ENCODE data around the gene TMEM245.

The TMEM245 gene

DNA sequence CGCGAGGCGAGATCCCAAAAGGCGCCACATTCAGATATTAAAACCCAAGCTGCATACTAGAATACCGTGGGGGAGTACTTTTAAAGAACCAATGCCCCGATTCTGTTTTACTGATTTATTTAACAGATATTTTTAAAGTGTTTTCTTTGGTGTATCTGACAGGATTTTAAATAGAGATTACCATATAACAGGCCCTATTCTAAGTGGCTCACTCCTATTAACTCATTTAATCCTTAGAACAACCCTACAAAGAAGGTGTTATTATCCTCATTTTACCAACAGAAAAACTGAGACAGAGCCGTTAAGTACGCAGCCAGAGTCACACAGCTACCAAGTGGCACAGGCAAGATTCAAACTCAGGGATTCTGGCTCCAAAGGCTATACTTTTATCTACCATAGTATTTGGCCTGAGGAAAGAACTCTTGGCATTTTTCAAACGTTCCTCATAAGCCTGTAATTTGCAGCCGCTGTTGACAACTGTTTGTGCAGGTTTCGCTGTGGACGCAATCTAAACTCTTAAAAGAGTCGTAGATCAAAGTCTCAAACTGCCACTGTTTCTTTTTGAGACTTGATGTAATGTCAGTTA lies 550 bp upstream of the TMEM245 start:
- no peaks in the 10 kb centered on the region for H3K79me1 ChIP-seq (replicated peaks; ENCODE audit: low read length, poor library complexity, severe bottlenecking)
- no peak overlapping the region for H3K23ac ChIP-seq (ENCODE audit: low read length in 2 of 2)
- no peaks in the 10 kb centered on the region for H3K9me3 ChIP-seq (ENCODE audit: control insufficient read depth, low read length)
- no peak overlapping the region for H3K4me2 ChIP-seq (ENCODE audit: low read length, poor library complexity, severe bottlenecking)
- H3K4me3 ChIP-seq (ENCODE audit: insufficient read depth in 1 of 2, low read depth in 1 of 2, low read length in 2 of 2): peak overlapping the region in 1 of 2 experiments; percentile 91
- H2BK12ac ChIP-seq (ENCODE audit: low read length in 2 of 2): no peak overlapping the region
- no peak overlapping the region for H4K8ac ChIP-seq (ENCODE audit: low read length)
- H2BK5ac ChIP-seq (ENCODE audit: low read depth, low read length, poor library complexity, severe bottlenecking): no peak overlapping the region
- H3K4me1 ChIP-seq (ENCODE audit: control insufficient read depth, insufficient read depth, low read depth, low read length): peaks cover 2% of the 10 kb centered on the region
- H3K27ac ChIP-seq (ENCODE audit: low read length, poor library complexity, severe bottlenecking): no peak overlapping the region
- no peaks in the 10 kb centered on the region for H3K36me3 ChIP-seq (ENCODE audit: control insufficient read depth in 1 of 2, insufficient read depth in 2 of 2, low read depth in 1 of 2, low read length in 2 of 2)
- no peak overlapping the region for H2AK5ac ChIP-seq (ENCODE audit: low read length, severe bottlenecking)
- 66% methylated on average over 7 of the region's 13 CpGs for WGBS
- H2AFZ ChIP-seq (ENCODE audit: low read depth, low read length): no peak overlapping the region
- H2BK120ac ChIP-seq (ENCODE audit: low read depth, low read length): no peak overlapping the region
- H3K14ac ChIP-seq (ENCODE audit: low read length in 2 of 2): no peak overlapping the region
- DNase-seq: no peak
- H2BK15ac ChIP-seq (ENCODE audit: low read depth, poor library complexity, severe bottlenecking): no peak overlapping the region
- no peak overlapping the region for H3K18ac ChIP-seq (ENCODE audit: low read depth in 1 of 2, low read length in 2 of 2)
- no peak overlapping the region for H4K91ac ChIP-seq (ENCODE audit: low read length)
- H3K27me3 ChIP-seq (ENCODE audit: control insufficient read depth in 1 of 2, insufficient read depth in 1 of 2, low read length in 2 of 2): no peaks in the 10 kb centered on the region
- H3K4ac ChIP-seq (ENCODE audit: low read depth in 1 of 2, low read length in 2 of 2): no peak overlapping the region
- H3K9ac ChIP-seq (ENCODE audit: low read length): peak overlapping the region; percentile 54

DNA sequence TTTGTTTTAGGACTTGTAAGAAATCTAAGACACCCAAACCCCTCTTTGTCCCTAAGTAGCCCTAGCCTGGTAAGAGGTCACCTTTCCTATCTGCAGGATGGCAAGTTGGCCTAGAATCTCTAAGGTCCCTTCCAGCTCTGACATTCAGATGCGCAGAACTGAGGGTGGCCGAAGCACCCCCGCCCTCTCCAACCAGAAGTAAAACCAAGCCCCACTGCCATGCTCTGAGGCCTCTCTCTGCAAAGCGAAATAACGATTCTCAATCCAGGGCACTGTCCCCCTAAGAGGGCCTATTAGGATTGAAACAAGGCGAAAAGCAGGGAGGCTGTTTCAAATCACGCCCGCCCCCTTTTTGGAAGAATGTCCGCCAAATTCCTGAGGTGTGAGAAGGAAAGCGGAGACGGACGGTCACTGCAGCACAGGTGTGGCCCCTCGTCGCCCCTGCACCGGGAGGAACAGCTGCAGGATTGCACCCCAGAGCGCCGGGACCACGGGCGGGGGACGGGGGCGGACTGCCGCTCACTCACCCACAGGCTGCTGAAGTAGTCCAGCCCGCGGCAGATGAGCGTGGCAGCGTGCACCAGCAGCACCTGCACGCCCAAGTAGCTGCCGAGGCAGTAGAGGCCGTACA lies 824 bp downstream of the TMEM245 start:
- no peaks in the 10 kb centered on the region for H3K36me3 ChIP-seq (ENCODE audit: control insufficient read depth in 1 of 2, insufficient read depth in 2 of 2, low read depth in 1 of 2, low read length in 2 of 2)
- no peaks in the 10 kb centered on the region for H3K27me3 ChIP-seq (ENCODE audit: control insufficient read depth in 1 of 2, insufficient read depth in 1 of 2, low read length in 2 of 2)
- H3K4me2 ChIP-seq (ENCODE audit: low read length, poor library complexity, severe bottlenecking): peak overlapping the region; percentile 88
- H2BK12ac ChIP-seq (ENCODE audit: low read length in 2 of 2): peak overlapping the region in 1 of 2 experiments; percentile 61
- peak overlapping the region; percentile 90 for H3K9ac ChIP-seq (ENCODE audit: low read length)
- peak overlapping the region; percentile 30 for H2AFZ ChIP-seq (ENCODE audit: low read depth, low read length)
- no peak overlapping the region for H2BK15ac ChIP-seq (ENCODE audit: low read depth, poor library complexity, severe bottlenecking)
- 0% methylated on average over 22 of the region's 29 CpGs for WGBS
- no peak overlapping the region for H2BK120ac ChIP-seq (ENCODE audit: low read depth, low read length)
- no peak overlapping the region for H2AK5ac ChIP-seq (ENCODE audit: low read length, severe bottlenecking)
- H3K4me3 ChIP-seq (ENCODE audit: insufficient read depth in 1 of 2, low read depth in 1 of 2, low read length in 2 of 2): peak overlapping the region; percentile 91 to 98
- H3K27ac ChIP-seq (ENCODE audit: low read length, poor library complexity, severe bottlenecking): peak overlapping the region; percentile 31
- peak overlapping the region; percentile 16 to 97 for H3K18ac ChIP-seq (ENCODE audit: low read depth in 1 of 2, low read length in 2 of 2)
- H3K23ac ChIP-seq (ENCODE audit: low read length in 2 of 2): peak overlapping the region; percentile 25 to 99
- peak; percentile 50 for DNase-seq
- no peaks in the 10 kb centered on the region for H3K79me1 ChIP-seq (replicated peaks; ENCODE audit: low read length, poor library complexity, severe bottlenecking)
- no peaks in the 10 kb centered on the region for H3K9me3 ChIP-seq (ENCODE audit: control insufficient read depth, low read length)
- peak overlapping the region; percentile 9 for H2BK5ac ChIP-seq (ENCODE audit: low read depth, low read length, poor library complexity, severe bottlenecking)
- H3K14ac ChIP-seq (ENCODE audit: low read length in 2 of 2): peak overlapping the region in 1 of 2 experiments; percentile 94
- H3K4ac ChIP-seq (ENCODE audit: low read depth in 1 of 2, low read length in 2 of 2): peak overlapping the region; percentile 85 to 86
- H4K91ac ChIP-seq (ENCODE audit: low read length): peak overlapping the region; percentile 34
- H3K4me1 ChIP-seq (ENCODE audit: control insufficient read depth, insufficient read depth, low read depth, low read length): peaks cover 6% of the 10 kb centered on the region
- H4K8ac ChIP-seq (ENCODE audit: low read length): peak overlapping the region; percentile 87

DNA sequence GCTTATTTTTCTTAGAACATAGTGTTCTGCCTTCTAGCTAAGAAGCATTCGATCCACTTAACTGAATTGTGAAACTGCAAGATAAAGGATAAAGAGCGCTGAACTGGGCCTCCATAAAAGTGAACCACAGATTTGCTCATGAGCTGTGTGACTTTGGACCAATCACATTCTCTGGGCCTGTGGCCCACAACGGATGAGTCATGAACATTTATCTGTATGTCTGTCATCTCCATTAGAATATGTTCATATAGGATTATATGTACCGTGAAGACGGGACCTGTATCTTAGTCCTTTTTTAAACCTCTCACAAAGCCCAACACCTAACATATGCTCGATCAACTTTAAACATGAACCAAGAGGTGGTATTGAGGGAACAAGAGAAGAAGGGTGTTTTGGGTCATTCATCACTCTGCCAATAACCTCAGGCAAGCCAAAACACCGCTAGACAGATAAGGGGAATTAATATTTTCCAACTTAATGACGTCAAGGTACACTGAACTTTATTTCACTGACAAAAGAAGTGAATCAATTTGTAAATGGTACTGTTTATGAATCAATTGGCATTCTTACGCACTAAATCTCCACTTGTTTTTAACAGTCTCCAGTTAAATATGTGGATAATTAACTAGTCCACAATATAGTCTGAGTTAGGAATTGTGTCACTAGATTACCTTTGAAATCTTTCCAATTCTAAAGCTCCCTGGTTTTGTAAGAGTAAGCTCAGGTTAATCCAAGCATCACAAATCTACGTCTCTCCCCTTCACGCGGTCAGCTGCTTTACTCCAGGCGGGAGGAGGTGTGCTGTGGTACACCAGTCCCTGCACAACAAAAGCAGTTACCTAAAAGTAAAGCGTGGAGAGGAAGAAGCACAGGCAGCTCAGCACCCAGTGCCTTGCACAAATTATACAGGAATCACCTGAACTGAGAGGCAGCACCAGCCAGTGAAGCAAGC lies 1.6 kb downstream of the TMEM245 start:
- H3K9ac ChIP-seq (ENCODE audit: low read length): peak overlapping the region; percentile 90
- no peaks in the 10 kb centered on the region for H3K27me3 ChIP-seq (ENCODE audit: control insufficient read depth in 1 of 2, insufficient read depth in 1 of 2, low read length in 2 of 2)
- H4K8ac ChIP-seq (ENCODE audit: low read length): peak overlapping the region; percentile 24
- no peaks in the 10 kb centered on the region for H3K9me3 ChIP-seq (ENCODE audit: control insufficient read depth, low read length)
- 15% methylated on average over 7 of the region's 14 CpGs for WGBS
- H2BK5ac ChIP-seq (ENCODE audit: low read depth, low read length, poor library complexity, severe bottlenecking): peak overlapping the region; percentile 9
- no peaks in the 10 kb centered on the region for H3K79me1 ChIP-seq (replicated peaks; ENCODE audit: low read length, poor library complexity, severe bottlenecking)
- H3K18ac ChIP-seq (ENCODE audit: low read depth in 1 of 2, low read length in 2 of 2): peak overlapping the region in 1 of 2 experiments; percentile 44
- no peaks in the 10 kb centered on the region for H3K36me3 ChIP-seq (ENCODE audit: control insufficient read depth in 1 of 2, insufficient read depth in 2 of 2, low read depth in 1 of 2, low read length in 2 of 2)
- peak overlapping the region; percentile 91 to 98 for H3K4me3 ChIP-seq (ENCODE audit: insufficient read depth in 1 of 2, low read depth in 1 of 2, low read length in 2 of 2)
- H3K4me2 ChIP-seq (ENCODE audit: low read length, poor library complexity, severe bottlenecking): peak overlapping the region; percentile 88
- no peak overlapping the region for H3K14ac ChIP-seq (ENCODE audit: low read length in 2 of 2)
- peaks cover 8% of the 10 kb centered on the region for H3K4me1 ChIP-seq (ENCODE audit: control insufficient read depth, insufficient read depth, low read depth, low read length)
- H2BK120ac ChIP-seq (ENCODE audit: low read depth, low read length): no peak overlapping the region
- H2BK12ac ChIP-seq (ENCODE audit: low read length in 2 of 2): no peak overlapping the region
- H4K91ac ChIP-seq (ENCODE audit: low read length): no peak overlapping the region
- peak; percentile 96 for DNase-seq
- no peak overlapping the region for H3K23ac ChIP-seq (ENCODE audit: low read length in 2 of 2)
- H2AK5ac ChIP-seq (ENCODE audit: low read length, severe bottlenecking): no peak overlapping the region
- H2BK15ac ChIP-seq (ENCODE audit: low read depth, poor library complexity, severe bottlenecking): no peak overlapping the region
- no peak overlapping the region for H2AFZ ChIP-seq (ENCODE audit: low read depth, low read length)
- H3K4ac ChIP-seq (ENCODE audit: low read depth in 1 of 2, low read length in 2 of 2): peak overlapping the region in 1 of 2 experiments; percentile 17
- peak overlapping the region; percentile 68 for H3K27ac ChIP-seq (ENCODE audit: low read length, poor library complexity, severe bottlenecking)

All from mesenchymal stem cell (in vitro differentiated cells and primary cell).